SK-N-SH treated with all-trans-retinoic acid at 6 μM for 48 hours (cell line): ENCODE results near the gene RAB30.

Experiments
- ATAC-seq: fragments of 200-7000 bp; cut with Tn5 transposase; 3 replicates; pipeline ENCODE4 v1.9.1; 2020; ENCODE audit warnings: mild to moderate bottlenecking, moderate library complexity
- ARNTL ChIP-seq: fragments of 450-650 bp; formaldehyde crosslinking; IDR thresholded peaks from 2 replicates; pipeline ENCODE4 v1.5.0; 2020; ENCODE audit warnings: low read depth, mild to moderate bottlenecking, moderate library complexity, borderline replicate concordance
- BACH2 ChIP-seq: fragments of 250-450 bp; sonication (Bioruptor Pico); IDR thresholded peaks from 2 replicates; pipeline ENCODE4 v1.9.0; 2021; ENCODE audit warnings: mild to moderate bottlenecking, borderline replicate concordance
- CREB5 ChIP-seq: fragments of 250-450 bp; sonication (Bioruptor Pico); IDR thresholded peaks from 2 replicates; pipeline ENCODE4 v1.5.1; 2020; ENCODE audit warnings: low read depth, mild to moderate bottlenecking, moderate library complexity
- CSDC2 ChIP-seq: fragments of 250-450 bp; sonication (Bioruptor Pico); IDR thresholded peaks from 2 replicates; pipeline ENCODE4 v1.5.0; 2020; ENCODE audit warnings: mild to moderate bottlenecking, moderate library complexity
- CSRNP3 ChIP-seq: fragments of 250-450 bp; sonication (Bioruptor Pico); IDR thresholded peaks from 2 replicates; pipeline ENCODE4 v1.5.1; 2021; ENCODE audit warnings: mild to moderate bottlenecking, moderate library complexity
- ESRRG ChIP-seq: fragments of 250-450 bp; sonication (Bioruptor Pico); IDR thresholded peaks from 2 replicates; pipeline ENCODE4 v1.6.1; 2021; ENCODE audit warnings: mild to moderate bottlenecking
- GLIS3 ChIP-seq: fragments of 250-450 bp; sonication (Bioruptor Pico); IDR thresholded peaks from 2 replicates; pipeline ENCODE4 v1.5.0; 2020; ENCODE audit warnings: mild to moderate bottlenecking, moderate library complexity
- ISL1 ChIP-seq: fragments of 250-450 bp; sonication (Bioruptor Pico); IDR thresholded peaks from 2 replicates; pipeline ENCODE4 v2.1.2; 2022; ENCODE audit warnings: mild to moderate bottlenecking, moderate library complexity
- OSR1 ChIP-seq: fragments of 250-450 bp; sonication (Bioruptor Pico); IDR thresholded peaks from 2 replicates; pipeline ENCODE4 v1.8.0; 2022; ENCODE audit warnings: moderate library complexity, mild to moderate bottlenecking, inconsistent platforms
- PATZ1 ChIP-seq: fragments of 250-450 bp; sonication (Bioruptor Pico); IDR thresholded peaks from 2 replicates; pipeline ENCODE4 v1.8.0; 2020; ENCODE audit warnings: mild to moderate bottlenecking, moderate library complexity, borderline replicate concordance
- POU6F1 ChIP-seq: fragments of 250-450 bp; sonication (Bioruptor Pico); IDR thresholded peaks from 2 replicates; pipeline ENCODE4 v1.8.0; 2021; ENCODE audit warnings: low read depth, mild to moderate bottlenecking, moderate library complexity, borderline replicate concordance
- PPARA ChIP-seq: fragments of 250-450 bp; sonication (Bioruptor Pico); IDR thresholded peaks from 2 replicates; pipeline ENCODE4 v1.5.0; 2020; ENCODE audit warnings: mild to moderate bottlenecking, borderline replicate concordance
- RARB ChIP-seq: fragments of 250-450 bp; sonication (Bioruptor Pico); IDR thresholded peaks from 2 replicates; pipeline ENCODE4 v1.8.0; 2021; ENCODE audit warnings: mild to moderate bottlenecking, moderate library complexity
- SNAI2 ChIP-seq: fragments of 250-450 bp; sonication (Bioruptor Pico); IDR thresholded peaks from 2 replicates; pipeline ENCODE4 v1.5.0; 2020; ENCODE audit warnings: mild to moderate bottlenecking, moderate library complexity
- TCF4 ChIP-seq: fragments of 250-450 bp; sonication (Bioruptor Pico); IDR thresholded peaks from 2 replicates; pipeline ENCODE4 v1.8.0; 2021; ENCODE audit warnings: mild to moderate bottlenecking, moderate library complexity, borderline replicate concordance
- TOX ChIP-seq: fragments of 250-450 bp; sonication (Bioruptor Pico); IDR thresholded peaks from 2 replicates; pipeline ENCODE4 v1.8.0; 2021; ENCODE audit warnings: mild to moderate bottlenecking, moderate library complexity, borderline replicate concordance
- TSHZ2 ChIP-seq: fragments of 250-450 bp; sonication (Bioruptor Pico); IDR thresholded peaks from 2 replicates; pipeline ENCODE4 v1.5.0; 2020; ENCODE audit warnings: mild to moderate bottlenecking, moderate library complexity
- ZC3H10 ChIP-seq: fragments of 250-450 bp; sonication (Bioruptor Pico); IDR thresholded peaks from 2 replicates; pipeline ENCODE4 v1.5.1; 2021; ENCODE audit warnings: mild to moderate bottlenecking, moderate library complexity
- ZFP3 ChIP-seq: fragments of 250-450 bp; sonication (Bioruptor Pico); IDR thresholded peaks from 2 replicates; pipeline ENCODE4 v1.5.0; 2020; ENCODE audit warnings: mild to moderate bottlenecking, moderate library complexity
- ZFP30 ChIP-seq: fragments of 450-650 bp; formaldehyde crosslinking; IDR thresholded peaks from 2 replicates; pipeline ENCODE4 v1.5.0; 2022; ENCODE audit warnings: mild to moderate bottlenecking, moderate library complexity
- ZNF565 ChIP-seq: fragments of 450-650 bp; formaldehyde crosslinking; conservative IDR thresholded peaks from 2 replicates; pipeline ENCODE4 v1.5.0; 2020; ENCODE audit warnings: low read depth, mild to moderate bottlenecking, moderate library complexity
- ZNF70 ChIP-seq: fragments of 450-650 bp; formaldehyde crosslinking; IDR thresholded peaks from 2 replicates; pipeline ENCODE4 v1.5.0; 2020; ENCODE audit warnings: mild to moderate bottlenecking, moderate library complexity
- ZNF8 ChIP-seq: fragments of 450-650 bp; formaldehyde crosslinking; IDR thresholded peaks from 2 replicates; pipeline ENCODE4 v1.5.0; 2020; ENCODE audit warnings: mild to moderate bottlenecking, moderate library complexity

The RAB30 gene

GRCh38 chr11:83007909-83008580, 63.7 kb downstream of the RAB30 start:
- TF ChIP-seq POU6F1 (CRISPR knock-in tag) (no peak), ZNF565 (CRISPR knock-in tag) (no peak), BACH2 (CRISPR knock-in tag) (no peak), ISL1 (CRISPR knock-in tag) (no peak), ARNTL (CRISPR knock-in tag) (no peak), OSR1 (CRISPR knock-in tag) (no peak), ESRRG (CRISPR knock-in tag) (no peak), ZNF70 (CRISPR knock-in tag) (no peak), SNAI2 (no peak), TOX (CRISPR knock-in tag) (no peak), CSDC2 (no peak), TCF4 (CRISPR knock-in tag) (no peak)
- peak; percentile 43 for ATAC-seq

- no peak for ATAC-seq
- TF ChIP-seq GLIS3 (CRISPR knock-in tag) (no peak), ZFP3 (CRISPR knock-in tag) (no peak), ZFP30 (CRISPR knock-in tag) (no peak), BACH2 (CRISPR knock-in tag) (no peak), CREB5 (CRISPR knock-in tag) (no peak), TOX (CRISPR knock-in tag) (no peak), SNAI2 (no peak)
These were observed 64.2 kb downstream of the RAB30 start for GRCh38 chr11:83007477-83007876.

- no peak for ATAC-seq
- TF ChIP-seq ZNF565 (CRISPR knock-in tag) (no peak), ZNF8 (no peak), TSHZ2 (peak; percentile 55; the same call in 1 of the 2 replicates), PPARA (no peak), ARNTL (CRISPR knock-in tag) (no peak)
These were observed 64.8 kb downstream of the RAB30 start for GRCh38 chr11:83006877-83007330.

- no peak for TF ChIP-seq ISL1 (CRISPR knock-in tag)
- TF ChIP-seq ZC3H10 (CRISPR knock-in tag) = no peak
- ATAC-seq = no peak
These were observed 66.7 kb downstream of the RAB30 start for GRCh38 chr11:83004746-83005556.

GRCh38 chr11:83002522-83002921, 69.2 kb downstream of the RAB30 start:
- ATAC-seq = no peak
- TF ChIP-seq SNAI2 = no peak
- no peak for TF ChIP-seq RARB (CRISPR knock-in tag)
- TF ChIP-seq PATZ1 (CRISPR knock-in tag) = no peak
- TF ChIP-seq ZNF8 = no peak
- TF ChIP-seq ZFP30 (CRISPR knock-in tag) = no peak
- no peak for TF ChIP-seq CSRNP3
- TF ChIP-seq POU6F1 (CRISPR knock-in tag) = no peak
- TF ChIP-seq BACH2 (CRISPR knock-in tag) = no peak
- TF ChIP-seq GLIS3 (CRISPR knock-in tag) = no peak
- TF ChIP-seq TCF4 (CRISPR knock-in tag) = no peak
